HepG2 (cell line): ENCODE results near the gene BMP8B. TPM values are rescaled to one million over a fixed set of nuclear protein-coding genes. Genes with fewer than 3 reads are reported as not detected.

Experiments
- ATAC-seq: fragments of 200-7000 bp; cut with Tn5 transposase; 3 replicates; pipeline ENCODE4 v1.9.1; 2020; ENCODE audit warnings: mild to moderate bottlenecking, moderate library complexity
- BruUV-seq: library from RNA; stranded (reverse); fragments of 400-500 nt; replicated peaks from 2 replicates; lab custom pipeline; 2021; lab: Mats Ljungman, UMichigan
- CTCF ChIA-PET: fragments of 300-600 bp; formaldehyde crosslinking; extraction: SDS; loops from one replicate; lab custom pipeline; 2021; ENCODE audit warnings: low total read pairs, inconsistent platforms, low intra/inter-chr PET ratio; lab: Yijun Ruan, JAX
- POLR2A ChIA-PET: fragments of 350-600 bp; sonication (Branson Sonifier 250); formaldehyde crosslinking; loops from one replicate; lab custom pipeline; 2020; ENCODE audit warnings: antibody characterized with exemption, inconsistent platforms; lab: Yijun Ruan, JAX
- DNase-seq: peaks from one replicate; pipeline ENCODE4 v3.0.0-alpha.2; 2015; ENCODE audit warnings: low spot score
- FAIRE-seq: peaks from 3 replicates; lab custom pipeline; 2011; peaks lifted over from hg19 to GRCh38; lab: Jason Lieb, UNC
- H2AFZ ChIP-seq: one replicate; pipeline ENCODE4 v1.6.1; 2011; ENCODE audit warnings: low read length, inconsistent platforms
- H3K27ac ChIP-seq: fragments of 300-600 bp; 3 replicates; pipeline ENCODE4 v1.8.0; 2011; ENCODE audit warnings: mixed run types, mild to moderate bottlenecking, mixed read lengths, low read length, inconsistent platforms; ENCODE audit not compliant: insufficient read depth; ENCODE audit errors: extremely low read length
- H3K27me3 ChIP-seq, 2 experiments: fragments of 200-600 bp in 1 of 2; 2 replicates in 1 of 2; 3 replicates in 1 of 2; pipeline versions ENCODE4 v1.6.0 to v1.8.0; 2011; ENCODE audit warnings: low read length in 2 of 2, mild to moderate bottlenecking in 2 of 2, moderate library complexity in 2 of 2, inconsistent platforms in 1 of 2; ENCODE audit not compliant: insufficient read depth in 2 of 2, control insufficient read depth in 1 of 2
- H3K36me3 ChIP-seq, 2 experiments: fragments of 200-600 bp in 1 of 2; replicated peaks in 1 of 2; 2 replicates in 1 of 2; 3 replicates in 1 of 2; pipeline versions ENCODE4 v1.5.1 to v1.8.0; 2011; ENCODE audit warnings: low read length in 2 of 2, inconsistent platforms in 1 of 2; ENCODE audit not compliant: insufficient read depth in 2 of 2, control insufficient read depth in 1 of 2
- H3K4me1 ChIP-seq: 2 replicates; pipeline ENCODE4 v1.5.1; 2012; ENCODE audit warnings: low read length, inconsistent platforms; ENCODE audit not compliant: insufficient read depth
- H3K4me2 ChIP-seq: 2 replicates; pipeline ENCODE4 v1.6.0; 2011; ENCODE audit warnings: low read depth, low read length, inconsistent platforms
- H3K4me3 ChIP-seq, 3 experiments: fragments of 200-600 bp in 1 of 3; sonication (generic), shearing (Covaris generic) in 1 of 3; replicated peaks in 1 of 3; 2 replicates each; pipeline ENCODE4 v1.5.1; 2011 to 2016; ENCODE audit warnings: low read length in 3 of 3, inconsistent platforms in 2 of 3, low read depth in 2 of 3, mild to moderate bottlenecking in 2 of 3, control low read depth in 1 of 3, mixed read lengths in 1 of 3; ENCODE audit not compliant: insufficient read depth in 1 of 3
- H3K79me2 ChIP-seq: one replicate; pipeline ENCODE4 v1.6.1; 2011; ENCODE audit warnings: low read length, inconsistent platforms; ENCODE audit not compliant: insufficient read depth
- H3K9ac ChIP-seq: 2 replicates; pipeline ENCODE4 v1.6.0; 2011; ENCODE audit warnings: mild to moderate bottlenecking, low read depth, low read length, inconsistent platforms; ENCODE audit not compliant: insufficient read depth
- H3K9me3 ChIP-seq: 2 replicates; pipeline ENCODE4 v1.5.1; 2012; ENCODE audit warnings: mild to moderate bottlenecking, low read length
- H4K20me1 ChIP-seq: 2 replicates; pipeline ENCODE4 v1.6.0; 2011; ENCODE audit warnings: inconsistent platforms, mild to moderate bottlenecking, low read length, moderate library complexity; ENCODE audit not compliant: insufficient read depth
- CREB1 ChIP-seq, 2 experiments: fragments of 450-650 bp in 1 of 2; IDR thresholded peaks; 2 replicates each; pipeline ENCODE4 v1.6.1; 2016 to 2017; ENCODE audit warnings: control low read depth in 1 of 2, mild to moderate bottlenecking in 1 of 2, missing compliant biosample characterization in 1 of 2, missing genetic modification characterization in 1 of 2
- DNMT1 ChIP-seq: sonication (generic); formaldehyde crosslinking; IDR thresholded peaks from 2 replicates; pipeline ENCODE4 v1.5.1; 2020; ENCODE audit warnings: mild to moderate bottlenecking, missing genetic modification reagents
- GATAD1 ChIP-seq: IDR thresholded peaks from 2 replicates; pipeline ENCODE4 v1.6.1; 2016; ENCODE audit warnings: missing genetic modification reagents, missing compliant biosample characterization
- GTF3A ChIP-seq: sonication (generic); formaldehyde crosslinking; conservative IDR thresholded peaks from 2 replicates; pipeline ENCODE4 v1.4.0; 2020; ENCODE audit warnings: mild to moderate bottlenecking, missing genetic modification reagents
- KLF12 ChIP-seq: sonication (generic); formaldehyde crosslinking; IDR thresholded peaks from 2 replicates; pipeline ENCODE4 v1.4.0; 2020; ENCODE audit warnings: missing genetic modification reagents, borderline replicate concordance
- RBAK ChIP-seq: sonication (generic); formaldehyde crosslinking; IDR thresholded peaks from 2 replicates; pipeline ENCODE4 v1.5.1; 2020; ENCODE audit warnings: mild to moderate bottlenecking, missing genetic modification reagents
- ZNF570 ChIP-seq: sonication (generic); formaldehyde crosslinking; IDR thresholded peaks from 2 replicates; pipeline ENCODE4 v1.4.0; 2020; ENCODE audit warnings: mild to moderate bottlenecking, missing genetic modification reagents, borderline replicate concordance
- ZSCAN29 ChIP-seq: sonication (generic); formaldehyde crosslinking; conservative IDR thresholded peaks from 2 replicates; pipeline ENCODE4 v1.4.0; 2020; ENCODE audit warnings: mild to moderate bottlenecking, missing genetic modification reagents
- WGBS: methylation state at CpG from one replicate; pipeline ENCODE4 v1.1.6; 2017; ENCODE audit warnings: low lambda C conversion rate; 5-methylcytosine and 5-hydroxymethylcytosine counted together
- in situ Hi-C: cut with HindIII; loops from 2 replicates; pipeline ENCODE4 v1.10.0; 2017; ENCODE audit warnings: low pct_unique_long_range_greater_than_20kb; ENCODE audit not compliant: extremely low pct_ligation_motif_present
- intact Hi-C: fragments of 100-400 bp; cut with micrococcal nuclease; formaldehyde crosslinking; loops from one replicate; pipeline ENCODE4 v1.10.0; 2022; ENCODE audit not compliant: unreplicated experiment
- polyA plus RNA-seq, 8 experiments: library from polyadenylated mRNA; depleted of rRNA in 3 of 8; stranded (reverse) in 7 of 8; unstranded in 1 of 8; fragments of >200 nt; fragmentation: Illumina TruSeq in 4 of 8; extraction: Trizol in 4 of 8; gene quantifications; 2 replicates each; pipeline versions ENCODE4 v1.2.1 to v1.2.3, GENCODE V29; 2011 to 2016; ENCODE audit warnings: low read depth in 4 of 8, missing spikeins in 1 of 8, mixed read lengths in 1 of 8; ENCODE audit not compliant: insufficient read depth in 1 of 8
- total RNA-seq, 5 experiments: library from RNA; depleted of rRNA; stranded (reverse); fragments of >200 nt; fragmentation: Illumina TruSeq; extraction: Trizol; gene quantifications; 2 replicates each; pipeline ENCODE4 v1.2.3, GENCODE V29; 2016; ENCODE audit warnings: low read depth in 1 of 5
- TF ChIP-seq, protein P1 (sequence below): sonication (generic); formaldehyde crosslinking; IDR thresholded peaks from 2 replicates; pipeline ENCODE4 v1.9.0; 2021; ENCODE audit warnings: missing genetic modification reagents, mild to moderate bottlenecking, borderline replicate concordance

The BMP8B gene
- total and polyA plus RNA-seq, 2 of the 13 experiments (the other 11 are each of a cell fraction or from before 2014, with no cell fraction given), result 0.29 to 0.41 TPM

DNA sequence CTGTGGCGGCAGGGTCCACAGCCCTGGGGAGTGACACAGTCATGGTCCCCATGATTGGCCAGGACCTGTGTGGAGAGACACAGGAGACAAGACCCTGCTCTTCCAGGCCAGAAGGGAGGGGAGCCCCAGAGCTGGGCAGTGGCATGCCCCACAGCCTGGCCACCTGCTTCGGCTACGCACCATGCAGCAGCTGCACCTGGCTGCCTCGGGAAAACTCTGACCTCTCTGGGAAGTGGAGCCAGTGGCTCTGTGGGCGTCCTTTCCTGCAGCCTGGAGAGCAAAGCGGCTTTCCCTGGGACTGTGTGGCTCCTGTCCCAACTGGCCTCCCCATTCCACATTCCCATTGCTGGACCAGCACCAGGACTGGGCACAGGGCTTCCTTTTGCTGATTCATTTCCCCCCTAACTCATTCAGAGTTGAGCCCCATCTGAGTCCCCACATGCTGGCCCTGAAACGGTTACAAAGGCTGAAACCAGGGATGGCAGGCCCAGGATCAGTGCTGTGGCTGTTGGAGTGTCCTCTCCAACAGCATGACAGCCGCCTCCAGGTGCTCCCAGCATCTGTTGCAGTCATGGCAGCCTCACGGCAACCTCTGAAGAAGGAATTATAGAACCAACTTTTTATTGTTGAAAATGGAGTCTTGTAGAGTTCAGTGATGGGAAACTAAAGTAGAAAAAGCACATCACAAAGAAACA, 32.6 kb downstream of the BMP8B start:
- FAIRE-seq, result no peak
- no peak for DNase-seq
- in situ Hi-C loops, result no loop called here
- no peak overlapping the region for H3K9ac ChIP-seq
- H3K36me3 ChIP-seq, result peaks cover 0 to 34% of the 10 kb centered on the region in 2 experiments; a peak in 2 of 5 replicates
- H3K27me3 ChIP-seq, result no peaks in the 10 kb centered on the region
- no peak overlapping the region for H2AFZ ChIP-seq
- ATAC-seq, result no peak
- CTCF ChIA-PET, result no interaction called here
- H4K20me1 ChIP-seq, result no peaks in the 10 kb centered on the region
- H3K4me3 ChIP-seq, result no peak overlapping the region
- BruUV-seq, result no TSS peak
- 40% methylated on average over 3 of the region's 9 CpGs for WGBS
- H3K4me1 ChIP-seq, result no peaks in the 10 kb centered on the region
- POLR2A ChIA-PET, result no interaction called here
- no peaks in the 10 kb centered on the region for H3K9me3 ChIP-seq
- no peak overlapping the region for H3K27ac ChIP-seq
- intact Hi-C loops, result no loop called here
- H3K79me2 ChIP-seq, result no peaks in the 10 kb centered on the region
- no peak for TF ChIP-seq KLF12 (CRISPR knock-in tag)
- no peak for TF ChIP-seq ZNF570 (CRISPR knock-in tag)
- TF ChIP-seq RBAK (CRISPR knock-in tag), result no peak
- no peak for TF ChIP-seq GTF3A
- no peak for TF ChIP-seq DNMT1 (CRISPR knock-in tag)
- TF ChIP-seq GATAD1 (CRISPR knock-in tag), result no peak
- no peak for TF ChIP-seq ZSCAN29 (CRISPR knock-in tag)
- no peak for TF ChIP-seq CREB1 (IDR thresholded peaks at IDR 0.05)
- no peak for TF ChIP-seq CREB1 (CRISPR knock-in tag; IDR thresholded peaks at IDR 0.05)
- TF ChIP-seq, protein P1, sequence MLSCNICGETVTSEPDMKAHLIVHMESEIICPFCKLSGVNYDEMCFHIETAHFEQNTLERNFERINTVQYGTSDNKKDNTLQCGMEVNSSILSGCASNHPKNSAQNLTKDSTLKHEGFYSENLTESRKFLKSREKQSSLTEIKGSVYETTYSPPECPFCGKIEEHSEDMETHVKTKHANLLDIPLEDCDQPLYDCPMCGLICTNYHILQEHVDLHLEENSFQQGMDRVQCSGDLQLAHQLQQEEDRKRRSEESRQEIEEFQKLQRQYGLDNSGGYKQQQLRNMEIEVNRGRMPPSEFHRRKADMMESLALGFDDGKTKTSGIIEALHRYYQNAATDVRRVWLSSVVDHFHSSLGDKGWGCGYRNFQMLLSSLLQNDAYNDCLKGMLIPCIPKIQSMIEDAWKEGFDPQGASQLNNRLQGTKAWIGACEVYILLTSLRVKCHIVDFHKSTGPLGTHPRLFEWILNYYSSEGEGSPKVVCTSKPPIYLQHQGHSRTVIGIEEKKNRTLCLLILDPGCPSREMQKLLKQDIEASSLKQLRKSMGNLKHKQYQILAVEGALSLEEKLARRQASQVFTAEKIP, result no peak
- H3K4me2 ChIP-seq, result no peak overlapping the region
